Endothelial cell (in vitro differentiated cells): ENCODE measurements around the gene VAV1. TPM values are rescaled to one million over a fixed set of nuclear protein-coding genes. Genes with fewer than 3 reads are reported as not detected.
"Not testable (repeated sequence)": the region's sequence is repeated elsewhere in the genome, so short reads cannot be mapped to it uniquely, and the experiment has no call there.

Experiments
- DNase-seq: peaks from one replicate; pipeline ENCODE4 v3.0.0; 2021; ENCODE audit warnings: low spot score
- H3K27ac Mint-ChIP-seq: one replicate; pipeline ENCODE4 v1.8.0; 2021; ENCODE audit warnings: mixed read lengths, inconsistent platforms; ENCODE audit not compliant: unreplicated experiment
- H3K27me3 Mint-ChIP-seq: one replicate; pipeline ENCODE4 v1.8.0; 2021; ENCODE audit warnings: mild to moderate bottlenecking, moderate library complexity, mixed read lengths, inconsistent platforms; ENCODE audit not compliant: unreplicated experiment
- H3K36me3 Mint-ChIP-seq: one replicate; pipeline ENCODE4 v1.8.0; 2021; ENCODE audit warnings: mild to moderate bottlenecking, low read depth, mixed read lengths, inconsistent platforms; ENCODE audit not compliant: unreplicated experiment
- H3K4me1 Mint-ChIP-seq: one replicate; pipeline ENCODE4 v1.8.0; 2021; ENCODE audit warnings: mild to moderate bottlenecking, mixed read lengths, inconsistent platforms; ENCODE audit not compliant: unreplicated experiment
- H3K4me3 Mint-ChIP-seq: one replicate; pipeline ENCODE4 v1.8.0; 2021; ENCODE audit warnings: mild to moderate bottlenecking, mixed read lengths, inconsistent platforms; ENCODE audit not compliant: unreplicated experiment
- H3K9me3 Mint-ChIP-seq: one replicate; pipeline ENCODE4 v1.8.0; 2021; ENCODE audit warnings: mixed read lengths, inconsistent platforms; ENCODE audit not compliant: unreplicated experiment
- CTCF ChIP-seq: fragments of 200-600 bp; sonication (generic); IDR thresholded peaks from one replicate; pipeline ENCODE4 v1.5.0; 2021; ENCODE audit warnings: antibody characterized with exemption; ENCODE audit not compliant: unreplicated experiment
- total RNA-seq: library from RNA; stranded (reverse); fragmentation: NEBNext Ultra II Directional; extraction: Animal tissue kit (Norgen Biotek cat#: 25700); gene quantifications from one replicate; pipeline ENCODE4 v1.2.1, GENCODE V29; 2021; ENCODE audit not compliant: unreplicated experiment

The VAV1 gene
- total RNA-seq, 1 donor from 2014 or later = not detected

DNA sequence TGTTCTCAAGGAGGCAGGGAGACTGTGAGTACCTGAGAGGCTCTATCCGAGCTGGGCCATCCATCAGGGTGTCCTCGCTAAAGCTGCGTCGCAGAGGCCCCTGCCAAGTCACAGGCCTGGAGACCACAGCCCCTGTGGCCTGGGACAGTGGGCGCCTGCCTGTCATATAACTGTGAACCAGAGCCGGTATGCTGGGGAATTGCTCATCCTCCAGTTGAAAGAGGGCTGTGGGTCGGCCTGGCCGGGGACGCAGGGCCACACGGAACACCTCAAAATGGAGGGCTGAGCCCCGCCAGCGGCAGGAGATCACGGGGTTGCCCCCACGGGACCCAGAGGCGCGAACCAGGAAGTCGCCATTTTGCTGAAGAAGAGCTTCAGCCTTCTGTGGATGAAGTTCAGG is 11.9 kb upstream of the VAV1 start:
- no peak overlapping the region for H3K27ac Mint-ChIP-seq
- no peak for DNase-seq
- peaks cover 4% of the 10 kb centered on the region for H3K27me3 Mint-ChIP-seq
- no peaks in the 10 kb centered on the region for H3K9me3 Mint-ChIP-seq
- no peaks in the 10 kb centered on the region for H3K4me1 Mint-ChIP-seq
- TF ChIP-seq CTCF = no peak
- H3K36me3 Mint-ChIP-seq = no peaks in the 10 kb centered on the region
- no peak overlapping the region for H3K4me3 Mint-ChIP-seq

DNA sequence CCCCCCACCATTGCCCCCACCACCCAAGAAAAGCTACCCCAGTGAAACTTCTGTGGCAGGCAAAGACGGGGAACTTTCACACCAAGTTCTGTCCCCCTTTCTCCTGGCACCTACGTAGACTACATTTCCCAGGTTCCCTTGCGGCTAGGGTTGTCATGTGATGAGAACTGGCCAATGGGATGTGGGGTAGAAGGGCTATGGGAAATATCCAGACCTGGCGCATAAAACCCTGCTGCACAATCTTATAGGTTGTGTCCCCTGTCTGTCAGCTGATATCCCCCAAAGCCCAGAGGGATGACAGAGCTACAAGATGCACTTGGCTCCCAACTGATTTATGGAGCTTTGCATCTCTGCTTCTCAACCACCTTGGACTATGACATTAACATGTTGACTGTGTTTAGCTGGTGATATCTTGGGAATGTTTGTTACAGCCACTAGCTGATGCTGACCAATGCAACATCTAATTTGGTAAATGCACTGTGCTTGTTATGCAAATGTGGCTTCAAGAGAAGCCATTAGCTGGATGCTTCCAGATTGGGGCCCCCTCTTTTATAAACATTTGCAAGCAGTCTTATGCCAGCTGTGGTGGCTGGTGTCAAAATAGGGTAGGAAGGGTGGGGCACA is 11.3 kb upstream of the VAV1 start:
- TF ChIP-seq CTCF = no peak
- no peak for DNase-seq
- Mint-ChIP-seq H3K9me3 (no peaks in the 10 kb centered on the region), H3K27me3 (peaks cover 5% of the 10 kb centered on the region), H3K4me1 (peaks cover 5% of the 10 kb centered on the region), H3K36me3 (no peaks in the 10 kb centered on the region), H3K27ac (no peak overlapping the region), H3K4me3 (no peak overlapping the region)

DNA sequence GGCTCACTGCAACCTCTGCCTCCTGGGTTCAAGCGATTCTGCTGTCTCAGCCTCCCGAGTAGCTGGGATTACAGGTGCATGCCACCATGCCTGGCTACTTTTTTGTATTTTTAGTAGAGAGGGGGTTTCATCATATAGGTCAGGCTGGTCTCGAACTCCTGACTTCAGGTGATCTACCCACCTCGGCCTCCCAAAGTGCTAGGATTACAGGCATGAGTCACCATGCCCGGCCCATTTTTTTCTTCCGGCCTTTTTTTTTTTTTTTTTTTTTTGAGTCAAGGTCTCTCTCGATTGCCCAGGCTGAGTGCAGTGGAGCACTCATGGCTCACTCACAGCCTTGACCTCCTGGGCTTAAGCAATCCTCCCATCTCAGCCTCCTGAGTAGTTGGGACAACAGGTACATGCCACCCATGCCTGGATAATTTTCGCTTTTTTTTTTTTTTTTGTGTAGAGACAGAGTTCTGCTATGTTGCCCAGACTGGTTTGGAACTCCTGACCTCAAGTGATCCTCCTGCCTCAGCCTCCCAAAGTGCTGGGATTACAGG is 10.2 kb upstream of the VAV1 start:
- not testable (repeated sequence) for H3K4me3 Mint-ChIP-seq, H3K9me3 Mint-ChIP-seq, H3K27ac Mint-ChIP-seq, H3K36me3 Mint-ChIP-seq, DNase-seq
- Mint-ChIP-seq H3K27me3 (peaks cover 11% of the 10 kb centered on the region), H3K4me1 (peaks cover 14% of the 10 kb centered on the region)

DNA sequence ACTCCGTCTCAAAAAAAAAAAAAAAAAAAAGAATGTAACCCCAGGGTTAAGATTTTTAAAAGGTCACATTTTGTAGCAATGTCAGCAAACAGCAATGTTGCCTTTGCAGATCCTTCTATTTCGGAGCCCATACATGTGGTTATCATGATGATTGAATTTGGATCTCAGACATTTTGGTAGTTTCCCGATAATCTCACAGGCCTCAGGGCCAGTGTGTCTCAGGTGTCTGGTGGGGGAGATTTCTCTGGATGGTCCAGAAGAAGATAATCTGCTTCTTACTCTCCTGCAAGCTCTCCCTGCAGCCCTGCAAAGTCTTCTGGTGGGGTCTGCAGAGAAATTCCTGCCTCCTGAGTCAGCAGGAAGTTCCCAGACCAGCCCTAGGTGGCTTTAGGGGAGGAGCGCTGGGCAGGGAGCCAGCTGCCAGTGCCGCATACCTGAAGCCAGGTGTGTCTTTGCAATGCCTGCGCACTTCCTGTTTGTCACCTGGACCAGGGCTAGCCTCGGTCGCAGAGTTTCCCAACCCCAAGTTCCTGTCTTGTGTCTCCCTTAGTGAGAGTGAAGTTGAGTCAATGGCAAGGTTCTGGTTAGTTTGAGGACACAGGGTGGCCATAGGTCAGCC is 6.7 kb upstream of the VAV1 start:
- no peaks in the 10 kb centered on the region for H3K9me3 Mint-ChIP-seq
- peaks cover 13% of the 10 kb centered on the region for H3K27me3 Mint-ChIP-seq
- no peak for DNase-seq
- peaks cover 14% of the 10 kb centered on the region for H3K4me1 Mint-ChIP-seq
- H3K36me3 Mint-ChIP-seq = no peaks in the 10 kb centered on the region
- no peak for TF ChIP-seq CTCF
- peak overlapping the region; percentile 14 for H3K4me3 Mint-ChIP-seq
- no peak overlapping the region for H3K27ac Mint-ChIP-seq

GRCh38 chr19:6766357-6767080 is 6.0 kb upstream of the VAV1 start:
- Mint-ChIP-seq H3K27me3 (peaks cover 13% of the 10 kb centered on the region), H3K4me1 (peaks cover 14% of the 10 kb centered on the region), H3K36me3 (peaks cover under 1% of the 10 kb centered on the region), H3K27ac (peak overlapping the region; percentile 64), H3K4me3 (peak overlapping the region; percentile 14), H3K9me3 (peaks cover under 1% of the 10 kb centered on the region)
- DNase-seq = no peak
- no peak for TF ChIP-seq CTCF
